ENCODE measurements around the gene USP25.

DNA sequence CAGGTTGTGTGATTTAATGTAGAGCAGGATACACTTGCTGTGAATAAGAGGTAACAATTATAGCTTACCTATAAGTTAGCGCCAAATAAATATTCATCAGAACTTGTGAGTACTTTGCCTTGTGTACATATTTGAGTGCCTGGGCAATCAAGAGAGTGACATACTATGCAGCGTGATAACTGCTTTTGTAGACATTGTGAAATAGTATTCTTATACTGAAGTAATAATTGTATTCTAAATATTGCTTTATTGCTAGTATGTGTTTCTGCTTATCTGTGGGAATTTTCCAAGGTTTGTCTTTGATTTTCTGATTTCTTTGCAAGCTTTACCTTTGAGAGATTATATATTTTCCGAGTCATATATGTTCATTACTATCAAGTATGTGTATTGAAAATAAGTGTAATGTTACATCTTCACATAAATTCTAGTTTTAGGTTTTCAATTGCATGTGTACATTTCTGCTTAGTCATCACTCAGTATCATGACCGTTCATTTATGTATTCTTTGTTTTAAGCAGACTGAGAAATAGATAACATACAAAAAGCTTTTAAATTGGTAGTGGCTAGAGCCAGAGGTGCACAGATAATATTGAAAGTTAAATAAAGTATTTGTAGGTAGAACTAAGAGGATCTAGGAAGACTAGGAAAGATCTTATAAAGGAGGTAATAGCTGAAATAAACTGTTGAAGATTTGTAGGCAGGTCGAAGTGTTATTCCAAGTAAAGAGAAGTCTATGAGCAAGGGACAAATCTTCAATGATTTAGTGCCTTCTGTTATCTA, 19.5 kb downstream of the USP25 start:
- no peak for TF ChIP-seq POLR2A (IDR thresholded peaks at IDR 0.05)
- TF ChIP-seq, protein P1, sequence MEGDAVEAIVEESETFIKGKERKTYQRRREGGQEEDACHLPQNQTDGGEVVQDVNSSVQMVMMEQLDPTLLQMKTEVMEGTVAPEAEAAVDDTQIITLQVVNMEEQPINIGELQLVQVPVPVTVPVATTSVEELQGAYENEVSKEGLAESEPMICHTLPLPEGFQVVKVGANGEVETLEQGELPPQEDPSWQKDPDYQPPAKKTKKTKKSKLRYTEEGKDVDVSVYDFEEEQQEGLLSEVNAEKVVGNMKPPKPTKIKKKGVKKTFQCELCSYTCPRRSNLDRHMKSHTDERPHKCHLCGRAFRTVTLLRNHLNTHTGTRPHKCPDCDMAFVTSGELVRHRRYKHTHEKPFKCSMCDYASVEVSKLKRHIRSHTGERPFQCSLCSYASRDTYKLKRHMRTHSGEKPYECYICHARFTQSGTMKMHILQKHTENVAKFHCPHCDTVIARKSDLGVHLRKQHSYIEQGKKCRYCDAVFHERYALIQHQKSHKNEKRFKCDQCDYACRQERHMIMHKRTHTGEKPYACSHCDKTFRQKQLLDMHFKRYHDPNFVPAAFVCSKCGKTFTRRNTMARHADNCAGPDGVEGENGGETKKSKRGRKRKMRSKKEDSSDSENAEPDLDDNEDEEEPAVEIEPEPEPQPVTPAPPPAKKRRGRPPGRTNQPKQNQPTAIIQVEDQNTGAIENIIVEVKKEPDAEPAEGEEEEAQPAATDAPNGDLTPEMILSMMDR (IDR thresholded peaks at IDR 0.05): no peak
